PFSK-1 (cell line): ENCODE data around the gene ASB10.

ENCODE experiments used
- REST ChIP-seq, 2 experiments: IDR thresholded peaks; 2 replicates each; pipeline versions ENCODE4 v1.6.1 to v1.8.0; 2011 to 2012; ENCODE audit warnings: low read depth in 2 of 2, low read length in 2 of 2, control low read depth in 1 of 2, inconsistent platforms in 1 of 2, mild to moderate bottlenecking in 1 of 2, moderate library complexity in 1 of 2; ENCODE audit not compliant: insufficient read depth in 1 of 2
- SIN3A ChIP-seq: IDR thresholded peaks from 2 replicates; pipeline ENCODE4 v1.6.1; 2012; ENCODE audit warnings: mild to moderate bottlenecking, low read length, moderate library complexity, borderline replicate concordance; ENCODE audit not compliant: insufficient read depth

DNA sequence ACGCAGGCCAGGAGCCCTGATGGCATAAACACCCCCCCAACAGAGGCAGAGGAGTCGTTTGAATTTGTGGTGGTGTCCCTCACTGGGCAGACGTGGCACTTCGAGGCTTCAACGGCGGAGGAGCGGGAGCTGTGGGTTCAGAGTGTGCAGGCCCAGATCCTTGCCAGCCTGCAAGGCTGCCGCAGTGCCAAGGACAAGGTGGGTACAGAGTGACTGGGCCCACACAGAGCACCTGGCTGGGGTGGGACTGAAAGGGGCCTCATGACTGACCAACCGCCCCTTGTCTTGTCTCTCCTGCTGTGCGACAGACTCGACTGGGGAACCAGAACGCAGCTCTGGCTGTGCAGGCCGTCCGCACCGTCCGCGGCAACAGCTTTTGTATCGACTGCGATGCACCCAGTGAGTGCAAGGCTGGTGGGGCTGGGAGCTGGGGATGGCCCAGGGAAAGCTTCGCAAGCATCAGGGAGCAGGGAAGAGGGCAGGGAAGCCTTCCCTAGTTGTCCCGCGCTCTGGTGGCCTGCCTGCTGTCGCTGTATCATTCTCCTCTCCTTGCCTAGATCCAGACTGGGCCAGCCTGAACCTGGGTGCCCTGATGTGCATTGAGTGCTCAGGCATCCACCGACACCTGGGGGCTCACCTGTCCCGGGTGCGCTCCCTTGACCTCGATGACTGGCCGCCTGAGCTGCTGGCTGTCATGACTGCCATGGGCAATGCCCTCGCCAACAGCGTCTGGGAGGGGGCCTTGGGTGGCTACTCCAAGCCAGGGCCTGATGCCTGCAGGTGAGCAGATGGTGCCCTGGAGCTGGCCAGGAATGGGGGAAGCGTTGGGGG lies 45.0 kb downstream of the ASB10 start:
- no peak for TF ChIP-seq SIN3A
- no peak for TF ChIP-seq REST (IDR thresholded peaks at IDR 0.05; ENCODE audit: insufficient read depth in 1 of 2, low read depth in 2 of 2, low read length in 2 of 2)
